Testis (tissue), 3 donors: ENCODE results near the gene TRIM38. TPM values are rescaled to one million over a fixed set of nuclear protein-coding genes. Genes with fewer than 3 reads are reported as not detected.
A peak's percentile ranks its signal among the peaks of the same experiment; 100 is the strongest.
"Not testable (repeated sequence)": the region's sequence is repeated elsewhere in the genome, so short reads cannot be mapped to it uniquely, and the experiment has no call there.

Experiments used
- DNase-seq: peaks from one replicate; pipeline ENCODE4 v3.0.0-alpha.2; 2019
- H3K27ac ChIP-seq, 2 donors: fragments of 200-600 bp; sonication (generic); one replicate each; pipeline ENCODE4 v1.5.1; 2019
- H3K27me3 ChIP-seq: fragments of 200-600 bp; sonication (generic); one replicate; pipeline ENCODE4 v1.5.1; 2019
- H3K36me3 ChIP-seq: fragments of 200-600 bp; sonication (generic); one replicate; pipeline ENCODE4 v1.5.1; 2017; ENCODE audit warnings: low read depth; ENCODE audit errors: missing control alignments
- H3K4me1 ChIP-seq: fragments of 200-600 bp; sonication (generic); one replicate; pipeline ENCODE4 v1.5.1; 2019
- H3K4me3 ChIP-seq, 2 donors: fragments of 200-600 bp; sonication (generic); one replicate each; pipeline ENCODE4 v1.5.1; 2017 to 2019
- H3K9me3 ChIP-seq: fragments of 200-600 bp; sonication (generic); one replicate; pipeline ENCODE4 v1.5.1; 2017
- CTCF ChIP-seq, 3 experiments: fragments of 450-650 bp in 2 of 3; fragments of 200-600 bp in 1 of 3; sonication (generic) in 1 of 3; IDR thresholded peaks; one replicate each; pipeline ENCODE4 v1.5.1; 2016 to 2019; ENCODE audit warnings: antibody characterized with exemption in 3 of 3, mild to moderate bottlenecking in 2 of 3, moderate library complexity in 1 of 3
- POLR2A ChIP-seq: fragments of 450-650 bp; IDR thresholded peaks from one replicate; pipeline ENCODE4 v1.6.1; 2017; ENCODE audit warnings: antibody characterized with exemption, mild to moderate bottlenecking, moderate library complexity
- WGBS, 2 donors: methylation state at CpG; one replicate each; pipeline ENCODE4 v1.1.5; 2018; 5-methylcytosine and 5-hydroxymethylcytosine counted together
- intact Hi-C: fragments of 100-400 bp; cut with DNase I; formaldehyde crosslinking; loops from one replicate; pipeline ENCODE4 v1.15.1; 2023; ENCODE audit warnings: low total_unique reads
- polyA plus RNA-seq: library from polyadenylated mRNA; stranded (reverse); fragments of 350-450 nt; fragmentation: Illumina TruSeq; extraction: RNeasy Lipid Tissue Mini Kit (QIAGEN cat#74804); gene quantifications from one replicate; pipeline ENCODE4 v1.2.3, GENCODE V29; 2014; ENCODE audit warnings: low read depth, low replicate concordance; ENCODE audit not compliant: insufficient read depth
- total RNA-seq, 2 donors: library from RNA; depleted of rRNA; stranded (reverse); fragments of >200 nt; gene quantifications; one replicate each; pipeline ENCODE4 v1.2.3, GENCODE V29; 2016

Gene TRIM38
- total and polyA plus RNA-seq, 3 donors from 2014 or later = 3.2 to 9.1 (median 5.3) TPM

GRCh38 chr6:25997921-25998320 lies 35.3 kb downstream of the TRIM38 start:
- no peaks in the 10 kb centered on the region for H3K36me3 ChIP-seq
- intact Hi-C loops = no loop called here
- H3K9me3 ChIP-seq = no peaks in the 10 kb centered on the region
- H3K4me3 ChIP-seq = no peak overlapping the region
- TF ChIP-seq CTCF (IDR thresholded peaks at IDR 0.05) (no peak), POLR2A (no peak)
- no peaks in the 10 kb centered on the region for H3K27me3 ChIP-seq
- 89 to 96% methylated on average over 3 of the region's 3 CpGs for WGBS, 2 donors
- no peak for DNase-seq
- no peaks in the 10 kb centered on the region for H3K4me1 ChIP-seq
- no peak overlapping the region for H3K27ac ChIP-seq

GRCh38 chr6:25998379-25998778 lies 35.8 kb downstream of the TRIM38 start:
- H3K9me3 ChIP-seq = no peaks in the 10 kb centered on the region
- H3K27me3 ChIP-seq = no peaks in the 10 kb centered on the region
- TF ChIP-seq CTCF (IDR thresholded peaks at IDR 0.05) = no peak
- no peak for TF ChIP-seq POLR2A
- no peak overlapping the region for H3K4me3 ChIP-seq
- no peak overlapping the region for H3K27ac ChIP-seq
- intact Hi-C loops = no loop called here
- H3K4me1 ChIP-seq = no peaks in the 10 kb centered on the region
- H3K36me3 ChIP-seq = no peaks in the 10 kb centered on the region
- no peak for DNase-seq

- intact Hi-C loops, H3K9me3 ChIP-seq: not testable (repeated sequence)
These were observed 36.6 kb downstream of the TRIM38 start for GRCh38 chr6:25999225-25999624.

GRCh38 chr6:26000366-26001144 lies 38.0 kb downstream of the TRIM38 start:
- intact Hi-C loops = no loop called here
- WGBS, 2 donors = 91 to 95% methylated on average over 9 of the region's 9 CpGs
- Histone ChIP-seq H3K4me3 (no peak overlapping the region), H3K27me3 (no peaks in the 10 kb centered on the region), H3K4me1 (no peaks in the 10 kb centered on the region), H3K36me3 (no peaks in the 10 kb centered on the region), H3K27ac (no peak overlapping the region), H3K9me3 (no peaks in the 10 kb centered on the region)
- no peak for TF ChIP-seq POLR2A
- no peak for TF ChIP-seq CTCF (IDR thresholded peaks at IDR 0.05)
- no peak for DNase-seq

More at GRCh38 chr6:25999225-25999624, 36.6 kb downstream of the TRIM38 start:
- WGBS, 2 donors = 49 to 50% methylated on average over 1 to 2 of the region's 2 CpGs
- H3K36me3 ChIP-seq, H3K4me1 ChIP-seq, H3K4me3 ChIP-seq, H3K27ac ChIP-seq, DNase-seq, H3K27me3 ChIP-seq: not testable (repeated sequence)

GRCh38 chr6:26003102-26003694 lies 40.6 kb downstream of the TRIM38 start:
- no peaks in the 10 kb centered on the region for H3K36me3 ChIP-seq
- peak; percentile 76 for DNase-seq
- intact Hi-C loops = no loop called here
- no peaks in the 10 kb centered on the region for H3K9me3 ChIP-seq
- no peak overlapping the region for H3K27ac ChIP-seq
- H3K4me1 ChIP-seq = no peaks in the 10 kb centered on the region
- no peak overlapping the region for H3K4me3 ChIP-seq
- 8 to 16% methylated on average over 3 of the region's 3 CpGs for WGBS, 2 donors
- H3K27me3 ChIP-seq = no peaks in the 10 kb centered on the region
- TF ChIP-seq CTCF (IDR thresholded peaks at IDR 0.05) (peak; percentile 30 to 77 (median 60)), POLR2A (no peak)
